B cell (primary cell): ENCODE data around the gene RBM28.

Experiments used
- EZH2 ChIP-seq: IDR thresholded peaks from 2 replicates; pipeline ENCODE4 v1.6.1; 2012; ENCODE audit warnings: borderline replicate concordance, low read depth, mild to moderate bottlenecking, moderate library complexity, low read length; ENCODE audit not compliant: insufficient read depth, poor library complexity, severe bottlenecking
- TF ChIP-seq, protein P1 (sequence below): fragments of 200-600 bp; IDR thresholded peaks from one replicate; pipeline ENCODE4 v1.8.0; 2022; ENCODE audit warnings: antibody characterized with exemption, mild to moderate bottlenecking

DNA sequence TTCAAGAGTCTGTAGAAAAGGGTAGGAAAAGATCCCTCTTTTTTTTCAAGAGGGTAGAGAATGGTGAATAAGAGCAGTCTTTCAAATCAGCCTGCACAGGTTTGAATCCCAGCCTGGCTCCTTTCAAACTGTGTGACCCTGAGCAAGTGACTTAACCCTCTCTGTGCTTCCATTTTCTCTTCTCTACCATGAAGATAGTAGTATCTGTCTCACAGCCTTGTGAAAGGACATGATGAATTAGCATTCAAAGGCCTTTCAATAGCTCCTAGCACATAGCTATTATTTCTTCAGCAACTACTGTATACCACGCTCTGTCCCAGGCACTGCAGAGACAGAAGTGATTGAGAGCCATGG lies 77.2 kb downstream of the RBM28 start:
- TF ChIP-seq, protein P1, sequence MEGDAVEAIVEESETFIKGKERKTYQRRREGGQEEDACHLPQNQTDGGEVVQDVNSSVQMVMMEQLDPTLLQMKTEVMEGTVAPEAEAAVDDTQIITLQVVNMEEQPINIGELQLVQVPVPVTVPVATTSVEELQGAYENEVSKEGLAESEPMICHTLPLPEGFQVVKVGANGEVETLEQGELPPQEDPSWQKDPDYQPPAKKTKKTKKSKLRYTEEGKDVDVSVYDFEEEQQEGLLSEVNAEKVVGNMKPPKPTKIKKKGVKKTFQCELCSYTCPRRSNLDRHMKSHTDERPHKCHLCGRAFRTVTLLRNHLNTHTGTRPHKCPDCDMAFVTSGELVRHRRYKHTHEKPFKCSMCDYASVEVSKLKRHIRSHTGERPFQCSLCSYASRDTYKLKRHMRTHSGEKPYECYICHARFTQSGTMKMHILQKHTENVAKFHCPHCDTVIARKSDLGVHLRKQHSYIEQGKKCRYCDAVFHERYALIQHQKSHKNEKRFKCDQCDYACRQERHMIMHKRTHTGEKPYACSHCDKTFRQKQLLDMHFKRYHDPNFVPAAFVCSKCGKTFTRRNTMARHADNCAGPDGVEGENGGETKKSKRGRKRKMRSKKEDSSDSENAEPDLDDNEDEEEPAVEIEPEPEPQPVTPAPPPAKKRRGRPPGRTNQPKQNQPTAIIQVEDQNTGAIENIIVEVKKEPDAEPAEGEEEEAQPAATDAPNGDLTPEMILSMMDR = no peak
- no peak for TF ChIP-seq EZH2
